Adrenal gland (tissue), 12 donors: ENCODE measurements around the gene PLEKHA6. TPM values are rescaled to one million over a fixed set of nuclear protein-coding genes. Genes with fewer than 3 reads are reported as not detected.
A peak's percentile ranks its signal among the peaks of the same experiment; 100 is the strongest.

Source experiments
- DNase-seq, 7 donors: peaks; one replicate each; pipeline ENCODE4 v3.0.0-alpha.2; 2019 to 2020
- H3K27ac ChIP-seq, 5 donors: fragments of 200-600 bp; sonication (generic) in 4 of 5; 1 replicate in 3 of 5; 2 replicates in 2 of 5; pipeline versions ENCODE4 v1.5.1 to v1.8.0; 2016 to 2020; ENCODE audit warnings: mild to moderate bottlenecking in 1 of 5
- H3K27me3 ChIP-seq: fragments of 200-600 bp; 2 replicates; pipeline ENCODE4 v1.8.0; 2021
- H3K36me3 ChIP-seq, 2 donors: fragments of 200-600 bp; replicated peaks in 1 of 2; 1 replicate in 1 of 2; 2 replicates in 1 of 2; pipeline versions ENCODE4 v1.5.1 to v1.8.0; 2018 to 2022
- H3K4me1 ChIP-seq, 2 donors: fragments of 200-600 bp; replicated peaks in 1 of 2; 1 replicate in 1 of 2; 2 replicates in 1 of 2; pipeline versions ENCODE4 v1.5.1 to v1.8.0; 2018 to 2021
- H3K4me3 ChIP-seq, 4 donors: fragments of 200-600 bp; sonication (generic) in 3 of 4; one replicate each; pipeline ENCODE4 v1.5.1; 2016 to 2018
- H3K9me3 ChIP-seq, 3 donors: fragments of 200-600 bp; sonication (generic) in 1 of 3; replicated peaks in 1 of 3; 1 replicate in 2 of 3; 2 replicates in 1 of 3; pipeline versions ENCODE4 v1.5.1 to v1.8.0; 2016 to 2021
- POLR2A ChIP-seq, 2 donors: fragments of 450-650 bp; IDR thresholded peaks; one replicate each; pipeline ENCODE4 v1.6.1; 2017; ENCODE audit warnings: antibody characterized with exemption in 2 of 2, mild to moderate bottlenecking in 2 of 2, moderate library complexity in 1 of 2
- WGBS, 4 donors: extraction: QIAGEN DNeasy Blood & Tissue Kit in 2 of 4; methylation state at CpG; one replicate each; pipeline versions ENCODE4 v1.1.5 to v1.1.7; 2013 to 2017; 5-methylcytosine and 5-hydroxymethylcytosine counted together
- intact Hi-C, 2 donors: fragments of 100-400 bp; cut with DNase I; formaldehyde crosslinking; loops; one replicate each; pipeline versions ENCODE4 v1.14.1 to v1.15.0; 2022 to 2023
- polyA plus RNA-seq, 3 donors: library from polyadenylated mRNA; stranded (reverse); fragments of 200-250 nt in 2 of 3; fragments of 350-450 nt in 1 of 3; fragmentation: Illumina TruSeq in 1 of 3; extraction: RNeasy Lipid Tissue Mini Kit (QIAGEN cat#74804) in 1 of 3; gene quantifications; one replicate each; pipeline ENCODE4 v1.2.3, GENCODE V29; 2013 to 2014
- total RNA-seq, 9 donors: library from RNA; depleted of rRNA in 4 of 9; stranded (reverse); fragments of >200 nt in 4 of 9; fragments of 120-200 nt in 1 of 9; fragmentation: NEBNext Ultra II Directional in 1 of 9; extraction: Animal tissue kit (Norgen Biotek cat#: 25700) in 1 of 9; gene quantifications; one replicate each; pipeline versions ENCODE4 v1.1.0 to v1.2.4, GENCODE V29; 2013 to 2023
- TF ChIP-seq, protein P1 (sequence below), 6 experiments: fragments of 450-650 bp in 4 of 6; fragments of 200-600 bp in 2 of 6; sonication (generic) in 1 of 6; IDR thresholded peaks; 1 replicate in 5 of 6; 2 replicates in 1 of 6; pipeline versions ENCODE4 v1.5.1 to v1.8.0; 2016 to 2021; ENCODE audit warnings: antibody characterized with exemption in 6 of 6, mild to moderate bottlenecking in 2 of 6, moderate library complexity in 1 of 6
- donor health status: healthy with polysubstance abuse.
- donor health status: Bipolar disorder and iron deficiency.
- donor health status: DM: yes; HTN: yes; CAD: no.
- donor health status: DM: no; HTN: no; CAD: no.
- donor health status: DM: no; HTN: no; CAD: no.
- donor health status: DM: yes; HTN: yes; CAD: no.

The PLEKHA6 gene
- total and polyA plus RNA-seq, 12 donors, result 2.2 to 13.8 (median 5.1) TPM

DNA sequence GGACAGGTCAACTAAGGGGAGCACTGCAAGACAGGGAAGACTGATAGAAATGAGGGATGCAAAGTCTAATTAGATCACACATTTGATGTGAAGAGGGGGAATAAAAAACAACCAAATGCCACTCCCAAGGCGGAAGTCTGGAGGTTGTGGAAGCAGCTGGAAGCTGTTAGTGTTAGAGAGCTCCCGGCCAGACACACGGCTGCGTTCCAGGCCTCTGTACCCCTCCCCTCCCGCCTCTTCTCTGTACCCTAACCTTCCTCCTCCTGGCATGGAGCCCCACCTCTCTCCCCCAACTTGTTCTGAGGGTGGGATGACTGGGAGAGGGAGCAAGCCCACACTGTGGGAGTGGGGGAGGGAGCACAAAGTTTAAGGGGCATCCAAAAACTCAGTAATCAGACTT lies 67.0 kb downstream of the PLEKHA6 start:
- no peaks in the 10 kb centered on the region for H3K36me3 ChIP-seq
- H3K27me3 ChIP-seq, result no peaks in the 10 kb centered on the region
- no peak for DNase-seq
- peaks cover 5 to 36% of the 10 kb centered on the region in 2 donors for H3K4me1 ChIP-seq
- peak overlapping the region in 2 of 5 donors; percentile 19 to 45 for H3K27ac ChIP-seq
- no peaks in the 10 kb centered on the region for H3K9me3 ChIP-seq
- WGBS, 4 donors, result 55 to 71% (median 64%) methylated on average over 3 to 5 of the region's 5 CpGs
- no peak overlapping the region for H3K4me3 ChIP-seq
- intact Hi-C loops, result no loop called here
- TF ChIP-seq POLR2A (IDR thresholded peaks at IDR 0.05), result no peak
- TF ChIP-seq, protein P1, sequence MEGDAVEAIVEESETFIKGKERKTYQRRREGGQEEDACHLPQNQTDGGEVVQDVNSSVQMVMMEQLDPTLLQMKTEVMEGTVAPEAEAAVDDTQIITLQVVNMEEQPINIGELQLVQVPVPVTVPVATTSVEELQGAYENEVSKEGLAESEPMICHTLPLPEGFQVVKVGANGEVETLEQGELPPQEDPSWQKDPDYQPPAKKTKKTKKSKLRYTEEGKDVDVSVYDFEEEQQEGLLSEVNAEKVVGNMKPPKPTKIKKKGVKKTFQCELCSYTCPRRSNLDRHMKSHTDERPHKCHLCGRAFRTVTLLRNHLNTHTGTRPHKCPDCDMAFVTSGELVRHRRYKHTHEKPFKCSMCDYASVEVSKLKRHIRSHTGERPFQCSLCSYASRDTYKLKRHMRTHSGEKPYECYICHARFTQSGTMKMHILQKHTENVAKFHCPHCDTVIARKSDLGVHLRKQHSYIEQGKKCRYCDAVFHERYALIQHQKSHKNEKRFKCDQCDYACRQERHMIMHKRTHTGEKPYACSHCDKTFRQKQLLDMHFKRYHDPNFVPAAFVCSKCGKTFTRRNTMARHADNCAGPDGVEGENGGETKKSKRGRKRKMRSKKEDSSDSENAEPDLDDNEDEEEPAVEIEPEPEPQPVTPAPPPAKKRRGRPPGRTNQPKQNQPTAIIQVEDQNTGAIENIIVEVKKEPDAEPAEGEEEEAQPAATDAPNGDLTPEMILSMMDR (IDR thresholded peaks at IDR 0.05), result no peak

GRCh38 chr1:204289280-204289679 lies 70.4 kb downstream of the PLEKHA6 start:
- TF ChIP-seq POLR2A (IDR thresholded peaks at IDR 0.05), result no peak
- TF ChIP-seq, protein P1 (IDR thresholded peaks at IDR 0.05), result no peak
- intact Hi-C loops, result no loop called here
- Histone ChIP-seq H3K9me3 (no peaks in the 10 kb centered on the region), H3K36me3 (no peaks in the 10 kb centered on the region), H3K4me3 (no peak overlapping the region), H3K4me1 (peaks cover 5 to 27% of the 10 kb centered on the region in 2 donors), H3K27ac (peak overlapping the region in 1 of 5 donors; percentile 45), H3K27me3 (no peaks in the 10 kb centered on the region)
- no peak for DNase-seq
- 19 to 33% (median 20%) methylated on average over 3 to 4 of the region's 4 CpGs for WGBS, 4 donors

DNA sequence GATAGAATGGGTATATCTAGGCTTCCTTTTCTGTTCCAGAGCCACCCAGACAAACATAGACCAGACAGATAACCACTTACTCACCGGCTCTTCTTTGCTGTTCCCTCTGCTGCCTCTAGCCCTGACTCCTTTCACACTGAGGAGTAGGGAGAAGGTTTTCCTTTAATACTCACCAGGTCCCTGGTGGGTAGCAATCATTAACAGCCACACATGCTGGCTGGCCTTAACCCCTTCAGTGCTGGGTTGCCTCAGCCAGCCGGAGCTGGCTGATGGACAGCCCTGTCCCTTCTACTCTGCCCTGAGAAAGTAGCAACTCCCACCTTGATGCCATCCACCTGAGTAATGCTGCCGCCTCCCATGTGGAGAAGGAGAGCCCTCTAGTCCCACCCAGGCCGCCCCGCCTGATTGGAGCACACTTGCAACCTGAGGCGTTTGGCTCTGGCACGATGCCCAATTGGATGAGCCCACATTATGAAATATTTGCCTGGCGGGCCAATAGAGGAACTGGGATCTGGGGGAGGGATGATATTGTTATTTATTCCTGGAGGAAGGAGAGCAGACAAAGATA lies 71.6 kb downstream of the PLEKHA6 start:
- Histone ChIP-seq H3K36me3 (no peaks in the 10 kb centered on the region), H3K27me3 (no peaks in the 10 kb centered on the region), H3K9me3 (no peaks in the 10 kb centered on the region), H3K27ac (peak overlapping the region in 2 of 5 donors; percentile 66 to 81), H3K4me1 (peaks cover 5 to 26% of the 10 kb centered on the region in 2 donors), H3K4me3 (no peak overlapping the region)
- intact Hi-C loops, result no loop called here
- TF ChIP-seq, protein P1 (IDR thresholded peaks at IDR 0.05), result no peak
- no peak for TF ChIP-seq POLR2A (IDR thresholded peaks at IDR 0.05)
- DNase-seq, result peak in 4 of 7 donors; percentile 29 to 85 (median 56)
- WGBS, 4 donors, result 51 to 76% (median 55%) methylated on average over 6 to 8 of the region's 8 CpGs

GRCh38 chr1:204287466-204287891 lies 72.2 kb downstream of the PLEKHA6 start:
- Histone ChIP-seq H3K36me3 (no peaks in the 10 kb centered on the region), H3K27ac (peak overlapping the region in 2 of 5 donors; percentile 66 to 81), H3K27me3 (no peaks in the 10 kb centered on the region), H3K9me3 (no peaks in the 10 kb centered on the region), H3K4me1 (peaks cover 5 to 26% of the 10 kb centered on the region in 2 donors), H3K4me3 (no peak overlapping the region)
- no peak for DNase-seq
- TF ChIP-seq, protein P1 (IDR thresholded peaks at IDR 0.05), result no peak
- TF ChIP-seq POLR2A (IDR thresholded peaks at IDR 0.05), result no peak
- intact Hi-C loops, result no loop called here
- 56 to 71% (median 61%) methylated on average over 8 of the region's 8 CpGs for WGBS, 4 donors
